ENCODE data around the gene NPB. TPM values are rescaled to one million over a fixed set of nuclear protein-coding genes. Genes with fewer than 3 reads are reported as not detected.

NPB gene
- total RNA-seq, 1 donor = 1.4 TPM

DNA sequence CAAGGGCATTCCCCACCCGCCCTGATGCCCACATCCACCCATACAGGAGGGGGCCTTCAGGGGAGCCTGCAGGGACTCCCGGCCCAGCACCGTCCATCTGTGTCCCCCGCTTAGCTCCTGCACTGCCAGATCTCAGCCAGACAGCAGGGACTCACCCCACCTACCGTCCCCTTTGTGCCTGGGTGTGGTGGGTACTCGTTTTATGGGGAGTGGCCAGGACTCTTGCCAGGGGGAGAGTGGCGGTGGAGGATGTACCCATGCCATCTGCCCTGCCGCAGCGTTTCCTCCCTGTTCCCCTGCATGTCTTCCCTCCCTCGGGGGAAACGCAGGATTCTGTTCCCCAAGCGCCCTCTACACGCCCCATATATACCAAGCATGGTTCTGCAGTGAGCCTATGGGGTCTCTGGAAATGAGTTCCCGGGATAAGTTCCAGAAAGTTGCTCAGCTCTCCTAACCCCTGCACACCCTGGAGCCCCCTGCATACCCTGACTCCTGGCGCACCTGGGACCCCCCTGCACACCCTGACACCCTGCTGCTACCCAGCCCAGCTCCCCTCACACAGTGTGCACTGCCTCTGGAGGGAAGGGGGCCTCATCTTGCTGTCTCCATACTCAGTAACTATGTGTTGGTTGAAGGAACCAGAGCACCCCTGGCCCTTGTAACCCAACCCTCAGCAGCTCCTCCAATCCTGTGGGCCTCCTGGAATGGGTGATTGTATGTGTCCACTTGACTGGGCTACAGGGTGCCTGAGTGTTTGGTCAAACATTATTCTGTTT is 29.7 kb downstream of the NPB start:
- no peak for DNase-seq (ENCODE audit: low read depth)
- TF ChIP-seq, protein P1, sequence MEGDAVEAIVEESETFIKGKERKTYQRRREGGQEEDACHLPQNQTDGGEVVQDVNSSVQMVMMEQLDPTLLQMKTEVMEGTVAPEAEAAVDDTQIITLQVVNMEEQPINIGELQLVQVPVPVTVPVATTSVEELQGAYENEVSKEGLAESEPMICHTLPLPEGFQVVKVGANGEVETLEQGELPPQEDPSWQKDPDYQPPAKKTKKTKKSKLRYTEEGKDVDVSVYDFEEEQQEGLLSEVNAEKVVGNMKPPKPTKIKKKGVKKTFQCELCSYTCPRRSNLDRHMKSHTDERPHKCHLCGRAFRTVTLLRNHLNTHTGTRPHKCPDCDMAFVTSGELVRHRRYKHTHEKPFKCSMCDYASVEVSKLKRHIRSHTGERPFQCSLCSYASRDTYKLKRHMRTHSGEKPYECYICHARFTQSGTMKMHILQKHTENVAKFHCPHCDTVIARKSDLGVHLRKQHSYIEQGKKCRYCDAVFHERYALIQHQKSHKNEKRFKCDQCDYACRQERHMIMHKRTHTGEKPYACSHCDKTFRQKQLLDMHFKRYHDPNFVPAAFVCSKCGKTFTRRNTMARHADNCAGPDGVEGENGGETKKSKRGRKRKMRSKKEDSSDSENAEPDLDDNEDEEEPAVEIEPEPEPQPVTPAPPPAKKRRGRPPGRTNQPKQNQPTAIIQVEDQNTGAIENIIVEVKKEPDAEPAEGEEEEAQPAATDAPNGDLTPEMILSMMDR (IDR thresholded peaks at IDR 0.05; ENCODE audit: insufficient read depth, low read length) = no peak

DNA sequence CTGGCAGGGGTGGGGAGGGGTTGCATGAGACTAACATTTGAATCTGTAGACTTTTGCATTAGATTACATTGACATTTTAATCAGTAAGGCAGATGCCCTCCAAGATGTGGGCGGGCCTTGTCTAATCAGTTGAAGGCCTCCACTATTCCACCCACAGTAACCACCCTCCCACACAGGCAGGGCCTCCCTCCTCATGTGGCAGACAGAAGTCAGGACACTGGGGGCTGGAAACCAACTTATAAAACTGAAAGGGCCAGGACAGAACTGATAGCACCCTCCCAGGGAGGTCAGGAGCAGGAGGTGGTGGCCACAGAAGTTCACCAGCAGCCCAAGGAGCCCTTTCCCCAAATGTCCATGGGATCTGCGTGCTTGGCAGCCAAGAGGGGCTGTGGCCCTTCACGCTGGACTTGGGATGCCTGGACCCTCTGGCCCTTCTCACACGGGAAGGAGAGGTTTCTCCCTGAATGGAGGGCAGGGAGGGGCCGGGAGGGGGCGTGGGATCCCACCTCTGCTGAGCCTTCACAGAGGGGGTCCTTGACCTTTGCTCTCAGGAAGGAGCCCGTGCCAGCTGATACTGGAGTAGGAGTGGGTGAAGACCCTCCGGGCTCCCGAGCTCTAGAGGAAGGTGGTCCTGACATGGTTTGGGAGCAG is 30.4 kb downstream of the NPB start:
- TF ChIP-seq, protein P1 (IDR thresholded peaks at IDR 0.05; ENCODE audit: insufficient read depth, low read length) = no peak
- no peak overlapping the region for H3K4me3 ChIP-seq (ENCODE audit: low read depth, low read length)
- DNase-seq (ENCODE audit: low read depth) = no peak

More for the DNA sequence above, 29.7 kb downstream of the NPB start:
- H3K4me3 ChIP-seq (ENCODE audit: low read depth, low read length) = no peak overlapping the region

DNA sequence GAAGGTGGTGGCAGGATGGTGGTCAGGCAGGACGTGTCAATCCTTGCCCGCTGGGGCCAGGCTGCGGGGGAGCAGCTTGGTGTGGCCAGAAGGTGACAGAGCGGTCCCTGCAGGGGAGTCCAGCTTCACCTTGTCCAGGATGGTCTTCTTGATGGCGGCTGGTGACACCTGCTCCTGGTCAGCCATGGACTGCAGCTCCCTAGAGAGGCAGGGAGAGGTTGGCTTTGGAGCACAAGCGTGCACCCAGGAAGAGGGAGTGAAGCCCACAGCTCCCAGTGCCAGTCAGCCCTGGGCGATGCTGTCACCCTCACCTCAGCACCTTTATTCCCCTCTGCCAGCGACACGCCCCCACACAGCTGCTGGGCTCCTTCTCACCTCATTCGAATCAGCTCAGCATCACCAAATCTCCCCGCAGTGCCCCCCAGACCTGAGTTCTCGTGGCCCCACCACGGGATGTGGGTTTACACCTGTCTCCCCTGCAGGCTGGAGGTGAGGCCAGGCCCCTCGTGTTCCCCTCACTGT is 31.2 kb downstream of the NPB start:
- no peak for DNase-seq (ENCODE audit: low read depth)
- TF ChIP-seq, protein P1 (IDR thresholded peaks at IDR 0.05; ENCODE audit: insufficient read depth, low read length) = no peak

DNA sequence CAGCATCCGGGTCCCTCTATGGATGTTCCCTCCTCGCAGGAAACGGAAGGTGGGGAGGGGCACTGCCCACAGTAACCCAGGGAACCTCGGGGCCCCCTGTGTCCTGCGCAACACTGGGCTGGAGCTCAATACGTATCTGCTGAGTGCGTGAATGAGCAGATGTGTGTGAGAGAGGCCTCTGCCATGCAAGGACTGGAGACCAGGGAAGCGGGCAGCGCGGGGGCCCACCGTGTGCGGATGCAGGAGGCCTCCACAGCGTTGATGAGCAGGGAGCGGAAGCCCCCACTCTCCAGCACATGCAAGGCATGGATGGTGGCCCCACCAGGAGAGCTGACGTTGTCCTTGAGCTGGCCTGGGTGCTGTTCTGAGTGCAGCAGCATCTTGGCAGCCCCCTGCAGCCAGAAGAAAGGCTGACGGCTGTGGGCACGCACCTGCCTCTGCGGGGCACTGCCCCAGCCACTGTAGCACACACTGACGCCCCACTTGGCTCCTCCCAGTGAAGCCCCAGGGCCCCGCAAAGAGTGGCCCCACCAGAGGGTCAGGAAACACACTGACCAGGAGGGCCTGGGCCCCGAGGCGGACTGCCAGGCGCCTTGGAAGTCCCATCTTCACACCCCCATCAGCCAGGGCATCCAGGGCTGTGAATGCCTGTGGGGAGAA is 32.2 kb downstream of the NPB start:
- DNase-seq (ENCODE audit: low read depth) = no peak
- TF ChIP-seq, protein P1 (IDR thresholded peaks at IDR 0.05; ENCODE audit: insufficient read depth, low read length) = no peak
- no peak overlapping the region for H3K4me3 ChIP-seq (ENCODE audit: low read depth, low read length)

More for the DNA sequence above, 31.2 kb downstream of the NPB start:
- no peak overlapping the region for H3K4me3 ChIP-seq (ENCODE audit: low read depth, low read length)

DNA sequence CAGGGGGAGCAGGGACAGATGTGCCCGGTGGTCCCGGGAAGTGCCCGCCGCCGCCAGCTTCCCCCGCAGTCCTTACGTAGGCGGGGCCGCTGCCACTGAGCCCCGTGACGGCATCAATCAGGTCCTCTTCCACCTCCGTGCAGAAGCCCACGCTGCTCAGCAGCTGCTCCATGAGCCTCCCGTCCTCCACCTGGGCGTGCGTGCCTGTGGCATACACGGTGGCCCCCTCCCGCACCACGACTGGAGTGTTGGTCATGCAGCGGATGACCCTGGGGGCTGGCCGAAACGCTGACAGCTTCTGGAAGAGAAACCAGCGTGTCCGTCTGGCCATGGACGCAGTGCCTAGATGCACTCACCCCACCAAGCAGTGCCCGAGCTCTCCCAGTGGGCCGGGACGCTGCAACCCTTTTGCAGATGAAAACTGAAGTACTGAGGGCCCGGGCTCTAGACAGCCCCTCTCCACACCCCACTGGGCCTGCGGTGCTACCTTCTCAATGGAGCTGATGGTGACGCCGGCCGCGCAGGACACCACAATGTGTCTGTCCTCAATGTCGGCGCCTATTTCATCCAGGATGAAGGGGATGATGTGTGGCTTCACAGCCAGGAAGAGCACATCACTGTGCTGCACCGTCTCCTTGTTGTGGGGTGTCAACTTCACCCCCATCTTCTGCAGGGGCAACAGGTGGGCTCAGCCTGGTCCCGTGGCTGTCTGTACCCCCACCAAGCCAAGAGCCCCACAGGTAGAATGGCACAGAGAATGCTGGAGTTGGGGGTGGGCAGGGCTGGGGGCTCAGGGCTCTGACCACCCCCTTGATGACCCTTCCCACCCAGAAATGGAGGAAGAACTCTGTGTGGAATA is 33.0 kb downstream of the NPB start:
- peak overlapping the region; percentile 9 for H3K4me3 ChIP-seq (ENCODE audit: low read depth, low read length)
- TF ChIP-seq, protein P1 (IDR thresholded peaks at IDR 0.05; ENCODE audit: insufficient read depth, low read length) = no peak
- no peak for DNase-seq (ENCODE audit: low read depth)

DNA sequence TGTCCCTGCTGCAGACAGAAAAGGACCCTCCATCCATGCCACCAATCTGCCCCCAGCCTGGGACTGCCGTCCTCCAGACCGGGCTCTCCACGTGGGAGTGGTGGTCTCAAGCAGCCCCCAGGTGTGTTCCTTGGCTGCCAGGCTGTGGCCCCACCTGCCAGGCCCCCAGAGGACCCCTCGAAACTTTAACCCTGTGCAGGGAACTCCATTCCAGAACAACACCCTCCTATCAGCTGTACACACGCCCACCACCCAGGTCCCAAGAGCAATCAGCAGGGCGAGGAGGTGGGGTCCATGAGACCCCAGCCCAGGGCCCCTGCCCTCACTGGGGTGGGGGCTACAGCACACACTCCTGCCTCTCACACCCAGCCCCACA is 33.7 kb downstream of the NPB start:
- peak overlapping the region; percentile 56 for H3K4me3 ChIP-seq (ENCODE audit: low read depth, low read length)

More for the DNA sequence above, 33.7 kb downstream of the NPB start:
- DNase-seq (ENCODE audit: low read depth) = no peak
- TF ChIP-seq, protein P1 (IDR thresholded peaks at IDR 0.05; ENCODE audit: insufficient read depth, low read length) = no peak
